HG02943 (cell line): ENCODE measurements around the gene MAD1L1.

Source experiments
- ATAC-seq: cut with Tn5 transposase; IDR thresholded peaks from one replicate; pipeline ENCODE4 v1.9.1; 2021; ENCODE audit warnings: mild to moderate bottlenecking, low read depth, moderate library complexity; ENCODE audit not compliant: unreplicated experiment

The MAD1L1 gene

DNA sequence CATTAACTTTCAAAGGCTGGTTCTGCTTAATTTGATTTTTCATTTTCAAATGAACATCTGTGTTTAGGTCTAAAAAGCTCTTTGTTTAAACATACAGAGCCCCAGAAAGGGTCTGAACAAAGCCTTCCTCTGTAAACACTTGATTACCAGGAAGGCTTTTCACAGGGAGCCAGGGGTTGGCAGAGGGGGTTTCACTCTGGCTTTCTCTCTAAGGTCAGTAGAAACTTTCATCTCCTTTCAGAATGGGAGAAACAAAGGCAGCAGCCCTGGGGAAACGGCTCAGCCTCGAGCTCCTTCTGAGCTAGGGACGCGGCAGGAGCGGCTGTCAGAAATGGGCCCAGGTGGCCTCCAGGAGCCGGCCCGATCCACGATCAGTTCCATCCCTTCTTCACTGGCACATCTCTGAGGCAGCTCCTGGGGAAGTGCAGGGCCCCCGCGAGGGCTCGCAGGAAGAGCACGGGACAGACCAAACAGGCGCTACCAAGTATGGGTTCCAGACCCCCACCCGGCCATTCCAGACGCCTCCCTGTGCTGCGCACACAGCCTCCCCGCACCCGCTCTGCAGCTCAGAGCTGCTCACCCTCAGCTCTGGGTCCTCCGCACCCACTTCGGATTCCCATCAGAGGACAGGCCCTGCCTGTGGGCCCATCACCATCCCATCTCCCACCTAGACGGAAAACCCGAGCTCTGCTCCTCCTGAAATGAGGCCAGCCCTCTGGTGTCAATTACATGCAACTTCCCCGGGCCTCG, 124.1 kb downstream of the MAD1L1 start:
- no peak for ATAC-seq

DNA sequence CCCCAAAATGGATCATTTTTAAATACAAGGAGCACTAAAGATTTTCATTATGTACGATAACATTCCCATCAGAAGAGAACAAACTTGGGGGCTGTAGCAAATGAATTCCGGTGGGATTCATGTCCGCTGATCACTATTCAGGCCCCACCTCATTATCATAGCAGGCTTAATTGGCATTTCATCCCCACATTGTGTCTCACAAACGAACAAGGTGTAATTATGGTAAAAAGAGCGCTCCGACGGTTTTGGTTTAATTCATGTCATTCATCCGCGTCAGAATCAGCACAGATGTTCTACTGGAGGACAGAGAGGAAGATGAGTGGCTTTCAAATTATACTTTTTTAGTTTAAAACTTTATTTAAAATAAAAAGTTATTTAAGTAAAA, 124.7 kb downstream of the MAD1L1 start:
- ATAC-seq: no peak

DNA sequence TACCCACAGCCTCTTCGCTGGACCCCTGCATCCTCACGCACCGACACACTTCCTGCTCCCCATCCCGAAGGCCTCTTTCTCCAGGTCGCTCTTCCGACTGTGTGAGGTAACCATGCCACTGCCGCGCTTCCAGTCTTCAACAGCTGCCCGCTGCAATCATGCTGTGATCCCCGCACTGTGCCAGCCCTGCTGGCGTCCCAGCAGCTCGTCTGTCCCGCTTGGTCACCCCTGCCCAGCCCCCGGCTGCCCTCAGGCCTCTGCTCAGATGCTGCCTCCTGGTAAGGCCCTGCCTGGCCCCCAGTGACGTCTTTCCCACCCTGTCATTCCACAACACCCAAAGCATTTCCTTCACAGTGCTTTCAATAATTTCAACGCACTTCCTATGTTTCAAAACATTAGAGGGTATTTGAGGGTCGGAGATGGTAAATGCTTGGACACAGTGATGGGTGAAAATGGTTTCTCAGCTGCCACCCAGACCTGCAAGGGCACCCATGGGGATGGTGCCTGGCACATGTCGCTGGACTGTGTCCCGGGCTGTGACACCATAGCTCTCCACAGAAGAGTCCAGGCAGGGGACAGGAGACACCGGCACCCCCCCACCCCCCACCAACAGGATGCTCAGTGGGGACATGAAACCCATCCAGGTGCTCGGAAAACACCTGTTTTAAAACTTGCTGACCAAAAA, 125.2 kb downstream of the MAD1L1 start:
- no peak for ATAC-seq

DNA sequence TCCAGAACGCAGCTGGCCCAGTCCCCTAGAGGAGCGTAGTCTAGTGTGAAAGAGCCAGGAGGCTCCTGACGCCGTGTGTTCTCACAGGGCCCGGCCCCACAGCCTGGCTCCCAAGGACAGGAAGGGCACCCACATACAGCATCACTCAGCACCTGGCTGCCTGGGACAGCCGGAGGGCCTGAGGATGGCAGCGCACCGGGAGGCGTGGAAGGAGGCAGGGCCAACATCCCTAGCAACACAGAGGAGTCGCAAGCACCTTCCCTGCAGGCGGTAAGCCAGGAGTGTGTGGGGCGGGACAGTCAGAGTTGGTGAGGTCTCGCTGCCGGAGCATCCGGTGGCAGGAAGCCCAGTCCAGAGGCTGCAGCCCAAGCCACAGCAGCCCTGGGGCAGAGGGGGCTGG, 125.8 kb downstream of the MAD1L1 start:
- no peak for ATAC-seq

DNA sequence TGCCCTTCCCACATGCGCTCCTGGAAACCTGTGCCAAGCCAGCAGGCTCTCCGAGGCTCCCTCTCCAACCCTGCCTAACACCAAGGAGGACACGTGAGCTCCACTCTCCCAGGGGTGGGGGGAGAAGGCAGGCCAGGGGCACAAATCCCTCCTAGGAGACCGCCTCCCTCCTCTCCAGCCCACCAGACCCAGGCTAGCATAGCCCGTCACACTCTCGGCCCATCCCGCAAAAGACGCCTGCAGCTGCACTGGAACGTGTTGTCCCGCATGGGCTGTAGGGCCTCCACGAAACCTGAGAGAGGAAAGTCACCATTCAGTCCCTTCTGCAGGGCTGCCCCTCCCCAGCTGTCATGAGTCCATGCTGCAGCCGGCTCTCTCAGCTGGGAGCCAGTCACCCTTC, 126.3 kb downstream of the MAD1L1 start:
- ATAC-seq: no peak

DNA sequence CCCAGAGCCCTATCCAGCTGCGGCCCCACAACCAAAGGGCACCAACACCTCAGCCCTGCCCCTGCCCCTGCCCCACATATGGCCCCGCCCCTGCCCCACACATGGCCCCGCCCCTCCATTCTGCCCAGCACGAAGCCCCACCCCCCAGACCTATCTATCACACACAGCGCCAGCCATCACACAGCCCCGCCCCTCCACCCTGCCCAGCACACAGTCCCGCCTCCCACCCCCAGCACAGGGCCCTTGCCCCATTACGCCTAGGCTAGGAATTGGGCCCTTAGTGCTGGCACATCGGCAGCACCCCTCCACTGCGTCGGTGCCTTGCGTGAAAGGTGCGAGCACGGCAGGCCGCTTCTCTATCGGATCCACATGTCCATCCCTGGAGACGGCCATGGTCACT, 126.8 kb downstream of the MAD1L1 start:
- no peak for ATAC-seq

DNA sequence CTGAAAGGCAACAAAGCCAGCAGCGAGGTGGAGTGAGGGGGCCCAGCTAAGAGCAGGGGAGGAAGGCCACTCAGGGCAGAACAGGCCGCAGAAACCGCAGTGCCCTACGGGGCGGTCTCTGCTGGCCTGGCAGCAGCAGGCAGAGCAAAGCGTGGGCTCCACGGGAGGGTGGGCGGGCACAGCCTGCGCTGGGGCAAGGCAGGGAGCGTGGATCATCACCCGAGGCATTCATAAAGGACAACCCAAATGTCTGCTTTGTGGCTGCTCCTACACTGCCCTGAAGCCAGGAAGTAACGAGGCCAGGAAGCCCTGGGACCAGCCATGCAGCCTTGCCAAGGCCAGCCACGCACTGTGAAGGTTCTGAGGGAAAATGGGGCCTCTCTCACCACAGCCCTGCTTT, 127.5 kb downstream of the MAD1L1 start:
- no peak for ATAC-seq

DNA sequence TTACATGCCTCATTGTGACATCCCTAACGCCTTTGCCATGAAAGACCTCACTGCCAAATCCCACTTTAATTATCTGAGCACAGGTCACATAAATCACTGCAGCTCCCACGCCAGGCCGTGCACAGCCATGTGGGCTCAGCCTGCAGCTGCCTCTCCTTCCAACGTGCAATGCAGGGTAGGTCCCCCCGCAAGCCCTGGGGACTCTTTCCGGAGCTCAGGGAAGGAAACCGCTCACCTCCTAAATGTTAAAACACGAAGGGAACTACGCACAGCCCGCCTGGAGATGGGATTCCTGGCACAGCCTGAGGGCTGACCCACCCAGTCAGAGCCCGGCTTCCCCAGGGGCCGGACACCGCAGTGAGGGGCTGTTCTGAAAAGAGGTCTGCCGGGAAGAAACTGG, 128.0 kb downstream of the MAD1L1 start:
- no peak for ATAC-seq

DNA sequence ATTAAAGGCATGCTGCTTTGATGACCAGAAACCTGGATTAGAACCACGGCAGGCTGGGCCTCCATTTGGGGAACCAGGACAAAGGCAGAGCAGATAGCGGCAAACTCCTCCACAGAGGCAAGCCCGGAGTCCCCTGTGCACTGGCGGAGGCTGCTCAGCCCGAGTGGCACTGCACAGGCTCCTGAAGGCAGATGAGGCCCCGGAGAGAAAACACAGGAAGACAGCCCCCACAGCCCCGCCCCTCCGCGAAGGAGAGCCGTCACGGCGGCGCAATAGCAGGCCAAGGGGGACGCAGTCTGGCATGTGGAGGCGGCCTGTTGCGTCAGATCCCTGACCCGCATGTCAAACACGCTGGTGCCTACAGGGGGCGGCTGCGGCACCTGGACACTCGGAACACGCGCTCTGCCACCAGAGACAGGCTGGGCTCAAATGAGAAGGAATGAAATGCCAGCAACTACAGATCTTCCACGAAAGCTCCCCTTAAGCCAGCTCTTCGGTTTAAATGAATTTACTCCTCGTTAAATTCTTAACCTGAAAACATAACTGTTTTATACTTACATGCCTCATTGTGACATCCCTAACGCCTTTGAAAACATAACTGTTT, 128.5 kb downstream of the MAD1L1 start:
- ATAC-seq: no peak

DNA sequence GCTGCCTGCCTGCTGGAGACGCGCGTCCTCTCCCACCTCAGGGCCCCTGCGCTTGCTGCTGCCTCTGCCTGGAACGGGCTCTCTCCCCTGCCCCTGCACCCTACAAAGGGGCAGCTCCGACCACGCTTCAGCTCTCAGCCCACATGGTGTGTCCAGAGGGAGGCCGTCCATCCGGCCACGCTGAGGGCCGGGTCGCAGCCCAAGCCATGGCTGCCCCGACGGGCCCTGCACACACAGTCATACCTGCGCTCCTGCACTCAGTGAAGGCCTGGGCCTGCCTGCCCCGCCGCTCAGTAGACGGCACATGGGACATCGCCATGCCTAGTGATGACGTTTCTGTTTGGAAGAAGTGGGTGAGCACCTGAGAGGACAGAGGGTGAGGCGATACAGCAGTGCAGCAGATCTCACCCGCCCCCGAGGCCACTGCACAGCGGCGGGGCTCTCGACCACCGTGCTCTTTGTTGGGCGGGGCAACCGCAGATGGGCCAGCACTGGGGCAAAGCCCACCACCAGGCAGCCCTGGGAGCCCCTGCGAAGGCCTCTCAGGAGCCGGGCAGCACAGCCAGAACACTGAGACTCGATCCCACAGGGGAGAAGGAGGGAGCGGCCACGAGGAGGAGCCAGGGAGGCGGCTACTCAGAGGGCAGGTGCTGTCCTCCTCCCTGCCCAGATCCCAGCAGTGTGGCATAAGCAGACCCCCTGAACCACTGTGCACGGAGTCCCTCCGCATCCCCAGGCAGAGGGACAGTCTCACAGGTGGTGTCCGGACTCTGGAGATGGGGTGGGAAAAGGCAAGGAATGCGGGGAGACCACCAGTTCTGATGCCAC, 129.5 kb downstream of the MAD1L1 start:
- ATAC-seq: no peak

DNA sequence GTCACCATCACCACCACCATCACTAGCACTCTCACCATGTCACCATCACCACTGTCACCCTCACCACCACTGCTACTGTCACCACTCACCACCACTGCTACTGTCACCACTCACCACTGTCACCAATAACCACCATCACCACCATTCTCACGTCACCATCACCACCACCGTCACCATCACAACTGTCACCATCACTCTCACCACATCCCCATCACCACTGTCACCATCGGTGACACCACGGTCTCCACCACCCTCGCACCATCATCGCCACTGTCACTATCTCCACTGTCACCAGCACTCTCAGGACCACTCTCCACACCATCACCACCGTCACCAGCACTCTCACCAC, 130.4 kb downstream of the MAD1L1 start:
- no peak for ATAC-seq

DNA sequence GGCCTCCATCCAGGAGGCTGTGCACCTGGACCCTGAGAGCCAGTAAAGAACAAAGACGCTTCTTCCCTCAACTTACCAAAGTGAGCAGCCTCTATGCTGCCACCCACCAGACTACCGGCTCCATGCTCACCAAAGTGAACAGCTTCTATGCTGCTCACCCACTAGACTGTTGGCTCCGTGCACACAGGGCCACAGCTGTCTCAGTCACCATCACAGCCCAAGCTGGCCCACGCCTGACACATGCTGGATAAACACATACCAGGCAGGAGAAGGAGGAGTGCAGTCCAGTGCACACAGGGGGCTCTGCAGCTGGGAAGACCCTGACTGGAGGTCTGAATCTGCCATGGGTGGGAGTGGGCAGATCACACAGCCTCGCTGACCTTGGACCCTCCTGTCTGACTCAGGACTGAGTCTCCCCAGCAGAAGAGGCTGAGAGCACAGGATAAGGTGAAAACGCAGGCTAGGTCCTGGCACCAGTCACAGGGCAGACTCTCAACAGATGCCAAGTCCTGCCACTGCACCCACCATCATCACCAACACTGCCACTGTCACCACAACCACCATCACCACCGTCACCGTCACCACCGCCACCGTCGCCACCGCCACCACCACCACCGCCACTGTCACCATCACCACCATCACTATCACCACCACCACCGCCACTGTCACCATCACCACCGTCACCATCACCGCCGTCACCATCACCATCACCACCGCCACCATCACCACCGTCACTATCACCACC, 130.9 kb downstream of the MAD1L1 start:
- no peak for ATAC-seq

DNA sequence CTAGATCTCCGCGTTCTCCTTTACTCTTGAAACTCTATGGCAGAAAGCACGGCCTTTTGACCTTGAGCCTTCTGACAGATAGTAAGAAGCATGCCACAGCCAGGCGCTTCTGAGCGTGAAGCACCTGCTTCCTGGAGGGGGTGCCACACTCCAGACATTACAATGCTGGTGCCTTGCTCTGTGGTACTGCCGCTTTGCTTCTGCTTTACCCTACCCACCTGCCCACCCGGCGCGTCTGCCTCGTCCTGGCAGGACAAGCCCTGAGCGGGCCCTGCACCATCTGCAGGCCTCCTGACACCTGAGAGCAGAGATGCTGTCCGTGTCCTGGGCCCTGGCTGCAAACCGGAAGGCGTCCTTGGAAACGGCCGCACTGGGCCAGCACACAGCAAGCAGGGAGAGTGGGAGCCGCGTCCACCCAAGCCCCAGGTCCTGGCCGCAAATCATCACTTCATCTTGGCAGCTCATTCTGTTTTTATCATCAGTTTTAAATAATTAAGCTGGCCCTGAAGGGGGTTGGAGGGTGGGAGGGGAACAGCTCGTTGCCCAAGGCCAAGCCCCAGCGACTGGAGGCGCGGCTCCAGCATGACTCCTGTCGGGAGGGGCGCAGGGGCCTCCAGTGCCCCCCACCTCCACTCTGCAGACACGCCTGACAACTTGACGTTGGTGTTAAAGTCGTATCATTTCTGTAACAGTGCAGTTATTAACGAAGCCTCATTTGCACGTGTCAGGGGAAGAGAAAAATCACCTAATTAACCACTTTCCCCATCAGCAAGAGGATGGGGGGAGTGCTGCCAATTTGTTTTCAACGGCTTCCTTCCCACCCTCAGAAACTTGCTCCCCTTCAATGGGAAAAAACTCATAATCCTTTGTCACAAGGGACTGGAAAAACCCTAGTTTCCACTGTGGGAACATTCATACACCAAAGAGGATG, 132.2 kb downstream of the MAD1L1 start:
- ATAC-seq: no peak

DNA sequence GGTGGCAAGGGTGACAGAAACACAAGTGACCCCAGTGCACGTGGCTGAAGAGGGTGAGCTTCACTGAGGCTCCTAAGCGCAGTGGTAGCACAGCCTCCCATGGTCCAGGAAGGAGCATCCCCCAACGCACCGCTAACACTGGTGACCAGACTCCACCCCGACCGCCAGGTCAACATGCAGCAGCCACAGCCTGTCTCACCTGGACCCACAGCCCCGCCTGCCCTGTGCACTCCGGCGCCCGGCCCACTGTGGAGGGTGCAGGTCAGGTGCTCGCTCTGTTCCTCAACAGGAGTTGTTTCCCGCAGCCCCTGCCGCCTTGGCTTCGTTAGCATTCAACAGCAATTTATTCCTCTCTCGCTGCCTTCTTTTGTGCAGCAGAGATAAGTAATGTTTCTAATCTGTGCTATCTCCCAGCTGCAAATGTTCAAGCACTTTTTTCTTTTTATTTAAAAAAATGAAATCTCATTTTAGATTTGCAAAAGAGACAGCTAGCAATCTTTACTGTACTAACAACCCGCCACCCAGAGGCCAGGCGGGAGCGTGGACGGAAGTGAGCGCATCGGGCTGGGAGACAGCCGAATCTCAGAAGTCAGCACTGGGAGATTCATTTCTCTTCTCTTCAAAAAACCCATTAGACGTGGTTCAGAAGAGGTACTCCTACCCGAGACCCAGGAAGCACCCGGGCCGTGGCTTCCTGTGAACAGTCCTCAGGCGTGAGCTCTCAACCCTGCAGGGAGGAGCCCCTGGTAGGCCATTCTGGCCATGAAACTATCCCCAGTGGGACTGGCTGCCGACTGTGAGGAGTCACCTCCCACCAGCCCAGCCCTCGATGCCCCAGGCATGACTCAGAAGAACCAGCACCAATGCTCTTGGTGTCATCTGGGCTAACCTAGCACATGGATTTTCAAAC, 133.4 kb downstream of the MAD1L1 start:
- no peak for ATAC-seq

DNA sequence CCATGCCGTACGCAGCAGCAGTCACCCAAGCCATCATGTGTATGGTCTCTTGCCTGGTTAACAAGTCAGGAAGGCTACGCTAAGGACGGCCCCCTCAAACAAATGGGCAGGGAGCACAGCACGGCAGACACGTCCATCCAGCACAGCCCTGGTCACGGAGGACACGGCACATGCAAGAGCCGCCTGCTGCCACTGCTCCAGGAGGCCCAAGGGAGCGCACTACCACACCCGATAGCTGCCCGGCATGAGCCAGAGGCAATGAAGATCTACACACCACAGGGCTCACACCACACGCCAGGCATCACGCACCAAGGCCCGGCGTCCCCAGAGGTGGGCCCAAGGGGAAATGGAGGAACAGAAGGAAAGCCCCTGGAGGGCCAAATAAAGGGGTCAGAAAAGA, 134.2 kb downstream of the MAD1L1 start:
- ATAC-seq: no peak

DNA sequence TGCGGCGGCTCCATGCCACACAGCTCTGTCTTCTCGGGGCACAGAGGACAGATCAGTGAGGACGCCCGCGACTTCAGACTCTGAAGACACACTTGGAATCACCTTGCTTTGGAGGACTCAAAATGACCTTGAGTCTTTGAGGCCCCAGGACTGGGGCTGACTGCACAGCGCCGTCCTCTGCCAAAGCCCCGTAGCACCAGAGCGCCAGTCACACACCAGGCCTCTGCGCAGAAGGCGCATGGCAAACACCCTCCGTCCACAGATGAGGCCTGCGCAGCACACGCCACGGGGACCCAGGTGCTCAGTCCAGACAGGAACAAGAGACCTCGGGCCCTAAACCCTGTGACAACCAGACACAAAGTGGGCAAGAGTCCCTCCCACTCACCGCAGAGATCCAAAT, 134.7 kb downstream of the MAD1L1 start:
- ATAC-seq: no peak

DNA sequence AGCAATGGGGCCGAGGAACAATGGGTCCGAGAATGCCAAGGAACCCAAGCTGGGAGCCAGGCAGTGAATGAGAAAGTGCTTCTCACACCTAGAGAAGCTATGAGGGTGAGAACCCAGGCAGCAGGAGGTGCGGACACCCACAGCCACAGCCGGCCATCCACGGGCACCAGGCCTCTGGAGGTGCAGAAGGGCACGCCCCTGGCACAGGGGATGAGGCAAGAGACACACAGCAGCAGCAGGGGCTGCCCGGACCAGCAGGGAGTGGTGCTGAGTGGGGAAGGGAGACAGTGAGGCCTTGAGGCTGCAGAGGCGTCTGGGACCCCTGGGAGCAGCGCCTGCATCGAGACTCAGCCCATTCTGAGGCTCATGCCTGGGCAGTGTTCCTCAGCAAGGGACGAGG, 135.3 kb downstream of the MAD1L1 start:
- no peak for ATAC-seq

DNA sequence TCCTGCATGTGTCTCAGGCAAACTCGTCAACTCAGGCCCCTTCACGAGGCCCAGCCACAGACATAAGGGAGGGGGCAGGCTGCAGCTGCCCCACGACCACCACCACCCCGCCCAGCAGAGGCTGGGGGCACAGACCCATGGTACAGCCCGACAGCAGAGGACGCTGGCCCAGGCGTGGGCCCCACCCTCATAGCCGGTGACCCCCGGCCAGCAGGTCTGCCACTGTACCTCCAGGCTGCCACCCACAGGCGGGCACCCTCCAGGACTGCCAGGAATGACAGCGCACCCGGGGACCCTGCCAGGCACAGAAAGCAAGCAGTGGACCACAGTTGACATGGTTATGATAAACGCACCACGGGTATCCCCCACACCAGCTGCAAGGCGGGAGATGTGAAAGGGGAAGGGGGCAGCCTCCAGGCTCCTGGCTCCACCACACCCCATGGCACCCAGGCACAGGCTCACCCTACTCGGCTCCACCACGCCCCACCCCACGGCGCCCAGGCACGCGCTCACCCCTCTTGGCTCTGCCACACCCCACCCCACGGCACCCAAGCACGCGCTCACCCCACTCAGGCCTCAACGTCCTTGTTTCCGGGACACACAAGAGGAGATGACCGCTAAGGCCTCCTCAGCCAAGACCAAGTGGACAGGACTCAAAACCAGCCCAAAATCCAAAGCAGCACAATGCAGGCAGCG, 135.9 kb downstream of the MAD1L1 start:
- no peak for ATAC-seq
